SU-DHL-6 (cell line): Measurements from ENCODE around the gene SYDE2.

Source experiments
- EZH2phosphoT487 ChIP-seq: fragments of 200-600 bp; sonication (generic), shearing (Covaris generic); conservative IDR thresholded peaks from 2 replicates; pipeline ENCODE4 v1.6.1; 2018; ENCODE audit warnings: mild to moderate bottlenecking, antibody characterized with exemption, low read length, moderate library complexity, mixed read lengths
- TF ChIP-seq, protein P1 (sequence below): fragments of 200-600 bp; sonication (generic); IDR thresholded peaks from one replicate; pipeline ENCODE4 v1.5.1; 2017; ENCODE audit warnings: antibody characterized with exemption, mild to moderate bottlenecking, low read length, moderate library complexity; ENCODE audit not compliant: insufficient read depth, poor library complexity, severe bottlenecking

DNA sequence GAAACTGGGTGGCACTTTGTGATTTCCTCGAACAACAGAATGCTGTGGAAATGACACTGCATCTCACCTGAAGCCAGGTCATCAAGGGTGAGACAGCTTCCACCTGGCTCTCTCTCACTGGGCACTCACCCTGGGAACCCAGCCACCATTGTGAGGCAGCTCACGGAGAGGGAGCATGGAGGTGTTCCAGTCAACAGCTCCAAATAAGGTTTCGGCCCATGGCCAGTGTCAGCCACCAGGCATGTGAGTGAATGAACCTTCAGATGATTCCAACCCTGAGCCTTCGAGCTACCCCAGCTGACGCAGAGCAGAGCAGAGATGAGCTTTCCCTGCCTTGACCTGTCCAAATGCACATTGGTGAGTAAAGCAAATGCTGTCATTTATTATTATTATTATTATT is 58.1 kb downstream of the SYDE2 start:
- TF ChIP-seq, protein P1, sequence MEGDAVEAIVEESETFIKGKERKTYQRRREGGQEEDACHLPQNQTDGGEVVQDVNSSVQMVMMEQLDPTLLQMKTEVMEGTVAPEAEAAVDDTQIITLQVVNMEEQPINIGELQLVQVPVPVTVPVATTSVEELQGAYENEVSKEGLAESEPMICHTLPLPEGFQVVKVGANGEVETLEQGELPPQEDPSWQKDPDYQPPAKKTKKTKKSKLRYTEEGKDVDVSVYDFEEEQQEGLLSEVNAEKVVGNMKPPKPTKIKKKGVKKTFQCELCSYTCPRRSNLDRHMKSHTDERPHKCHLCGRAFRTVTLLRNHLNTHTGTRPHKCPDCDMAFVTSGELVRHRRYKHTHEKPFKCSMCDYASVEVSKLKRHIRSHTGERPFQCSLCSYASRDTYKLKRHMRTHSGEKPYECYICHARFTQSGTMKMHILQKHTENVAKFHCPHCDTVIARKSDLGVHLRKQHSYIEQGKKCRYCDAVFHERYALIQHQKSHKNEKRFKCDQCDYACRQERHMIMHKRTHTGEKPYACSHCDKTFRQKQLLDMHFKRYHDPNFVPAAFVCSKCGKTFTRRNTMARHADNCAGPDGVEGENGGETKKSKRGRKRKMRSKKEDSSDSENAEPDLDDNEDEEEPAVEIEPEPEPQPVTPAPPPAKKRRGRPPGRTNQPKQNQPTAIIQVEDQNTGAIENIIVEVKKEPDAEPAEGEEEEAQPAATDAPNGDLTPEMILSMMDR: no peak
- no peak for TF ChIP-seq EZH2phosphoT487
